Lower leg skin (tissue), 3 donors: ENCODE results near the gene HS3ST3A1.

ENCODE experiments used
- CTCF ChIP-seq, 3 donors: fragments of 450-650 bp; IDR thresholded peaks; one replicate each; pipeline ENCODE4 v1.5.1; 2016; ENCODE audit warnings: antibody characterized with exemption in 3 of 3, mild to moderate bottlenecking in 3 of 3, moderate library complexity in 2 of 3
- POLR2A ChIP-seq, 2 donors: fragments of 450-650 bp; IDR thresholded peaks; one replicate each; pipeline ENCODE4 v1.6.1; 2016 to 2017; ENCODE audit warnings: antibody characterized with exemption in 2 of 2, mild to moderate bottlenecking in 1 of 2, moderate library complexity in 1 of 2

GRCh38 chr17:13545941-13546340 lies 55.8 kb downstream of the HS3ST3A1 start:
- no peak for TF ChIP-seq POLR2A (IDR thresholded peaks at IDR 0.05)
- TF ChIP-seq CTCF (IDR thresholded peaks at IDR 0.05) = no peak
